ENCODE measurements around the gene YWHAG. TPM values are rescaled to one million over a fixed set of nuclear protein-coding genes. Genes with fewer than 3 reads are reported as not detected.
A peak's percentile ranks its signal among the peaks of the same experiment; 100 is the strongest.

YWHAG gene
- total and polyA plus RNA-seq, 9 of the 15 experiments (the other 6 are each of a cell fraction or from before 2014, with no cell fraction given) = 30.4 to 246 (median 94.5) TPM

DNA sequence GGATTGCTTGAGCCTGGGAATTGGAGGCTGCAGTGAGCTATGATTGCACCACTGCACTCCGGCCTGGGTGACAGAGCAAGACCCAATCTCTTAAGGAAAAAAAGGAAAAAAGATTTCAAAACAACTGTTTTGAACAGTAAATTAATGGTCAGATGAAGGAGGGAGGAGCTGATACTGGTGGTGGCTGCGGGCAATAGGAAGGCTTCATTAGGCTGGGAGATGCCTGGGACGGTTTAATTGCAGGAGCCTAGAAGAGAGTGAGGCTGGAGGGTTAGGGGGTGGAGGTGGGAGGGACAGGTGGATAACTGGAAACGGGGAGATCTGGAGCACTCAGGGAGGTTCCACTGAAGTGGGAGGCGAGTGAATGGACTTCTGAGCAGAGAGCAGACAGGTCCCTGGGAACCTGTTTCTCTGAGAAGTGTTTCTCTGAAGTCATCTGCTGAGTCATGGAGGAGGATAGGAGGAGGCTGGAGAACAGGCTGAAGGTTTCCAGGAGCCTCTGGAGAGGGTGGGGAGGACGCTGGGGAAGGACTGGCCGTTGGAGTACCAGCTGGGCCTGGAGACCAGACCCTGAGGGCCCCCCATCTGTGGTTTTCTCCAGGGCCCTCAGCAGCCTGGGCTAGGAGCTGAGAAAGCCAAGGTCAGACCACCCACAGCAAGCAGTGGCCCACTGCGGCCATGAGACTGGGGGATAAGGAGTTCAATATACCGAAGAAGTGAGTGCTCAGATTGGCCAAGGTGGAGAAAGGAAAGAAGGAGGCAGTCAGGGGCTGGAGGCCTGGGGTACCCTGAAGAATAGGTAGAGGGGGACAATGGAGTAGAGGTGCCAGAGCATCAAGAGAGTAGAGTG lies 14.4 kb upstream of the YWHAG start (continued):
- TF ChIP-seq HMGN3 (IDR thresholded peaks at IDR 0.05; ENCODE audit: borderline replicate concordance, extremely low read depth, insufficient read length, low read depth, low read length) (no peak), MTA3 (IDR thresholded peaks at IDR 0.05; ENCODE audit: borderline replicate concordance) (peak; percentile 66; the same call in 1 of the 2 replicates), CEBPB (tag; IDR thresholded peaks at IDR 0.05) (peak; percentile 84), ZNF175 (CRISPR knock-in tag; IDR thresholded peaks at IDR 0.05; ENCODE audit: low read depth) (0 out of 2 replicates have a peak, but pooled peaks have one; percentile 26), KDM5B (IDR thresholded peaks at IDR 0.05; ENCODE audit: insufficient replicate concordance, low read depth, low read length) (peak; percentile 72), JUN (IDR thresholded peaks at IDR 0.05; ENCODE audit: borderline replicate concordance, low read depth, low read length) (peak; percentile 75; the same call in 1 of the 2 replicates), JUN (CRISPR knock-in tag; IDR thresholded peaks at IDR 0.05; ENCODE audit: borderline replicate concordance) (no peak), ZNF589 (CRISPR knock-in tag; IDR thresholded peaks at IDR 0.05; ENCODE audit: low read depth) (peak; percentile 72), ETV1 (tag; conservative IDR thresholded peaks at IDR 0.05; ENCODE audit: low read depth) (no peak), E2F3 (CRISPR knock-in tag; IDR thresholded peaks at IDR 0.05) (0 out of 2 replicates have a peak, but pooled peaks have one; percentile 8), C11orf30 (IDR thresholded peaks at IDR 0.05; ENCODE audit: low read depth) (peak; percentile 98), HDAC2 (IDR thresholded peaks at IDR 0.05) (peak; percentile 87), E4F1 (CRISPR knock-in tag; IDR thresholded peaks at IDR 0.05; ENCODE audit: borderline replicate concordance) (peak; percentile 56; the same call in 1 of the 2 replicates), SFPQ (IDR thresholded peaks at IDR 0.05; ENCODE audit: low read depth, low read length) (no peak), MTA2 (IDR thresholded peaks at IDR 0.05; ENCODE audit: low read depth) (peak; percentile 59)
- TF ChIP-seq, protein P1, sequence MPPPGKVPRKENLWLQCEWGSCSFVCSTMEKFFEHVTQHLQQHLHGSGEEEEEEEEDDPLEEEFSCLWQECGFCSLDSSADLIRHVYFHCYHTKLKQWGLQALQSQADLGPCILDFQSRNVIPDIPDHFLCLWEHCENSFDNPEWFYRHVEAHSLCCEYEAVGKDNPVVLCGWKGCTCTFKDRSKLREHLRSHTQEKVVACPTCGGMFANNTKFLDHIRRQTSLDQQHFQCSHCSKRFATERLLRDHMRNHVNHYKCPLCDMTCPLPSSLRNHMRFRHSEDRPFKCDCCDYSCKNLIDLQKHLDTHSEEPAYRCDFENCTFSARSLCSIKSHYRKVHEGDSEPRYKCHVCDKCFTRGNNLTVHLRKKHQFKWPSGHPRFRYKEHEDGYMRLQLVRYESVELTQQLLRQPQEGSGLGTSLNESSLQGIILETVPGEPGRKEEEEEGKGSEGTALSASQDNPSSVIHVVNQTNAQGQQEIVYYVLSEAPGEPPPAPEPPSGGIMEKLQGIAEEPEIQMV (tag; conservative IDR thresholded peaks at IDR 0.05; ENCODE audit: low read depth) = peak; percentile 66; the same call in 1 of the 2 replicates
- TF ChIP-seq, protein P2, sequence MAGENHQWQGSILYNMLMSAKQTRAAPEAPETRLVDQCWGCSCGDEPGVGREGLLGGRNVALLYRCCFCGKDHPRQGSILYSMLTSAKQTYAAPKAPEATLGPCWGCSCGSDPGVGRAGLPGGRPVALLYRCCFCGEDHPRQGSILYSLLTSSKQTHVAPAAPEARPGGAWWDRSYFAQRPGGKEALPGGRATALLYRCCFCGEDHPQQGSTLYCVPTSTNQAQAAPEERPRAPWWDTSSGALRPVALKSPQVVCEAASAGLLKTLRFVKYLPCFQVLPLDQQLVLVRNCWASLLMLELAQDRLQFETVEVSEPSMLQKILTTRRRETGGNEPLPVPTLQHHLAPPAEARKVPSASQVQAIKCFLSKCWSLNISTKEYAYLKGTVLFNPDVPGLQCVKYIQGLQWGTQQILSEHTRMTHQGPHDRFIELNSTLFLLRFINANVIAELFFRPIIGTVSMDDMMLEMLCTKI (IDR thresholded peaks at IDR 0.05; ENCODE audit: partially characterized antibody) = no peak
